ENCODE data around the gene KRT72. TPM values are rescaled to one million over a fixed set of nuclear protein-coding genes. Genes with fewer than 3 reads are reported as not detected.

The KRT72 gene
- total RNA-seq, 2 experiments from 2014 or later, result 2.3 TPM

- H3K4me3 Mint-ChIP-seq, result no peak overlapping the region
- peak overlapping the region; percentile 6 for H3K27ac Mint-ChIP-seq
- no peaks in the 10 kb centered on the region for H3K27me3 Mint-ChIP-seq (ENCODE audit: low read depth)
- peak; percentile 26 for DNase-seq
- CTCF ChIA-PET, result interaction anchor here (1.2 to 1.3 kb wide), 2 partner anchors 29 to 258 kb away, joined by 4 to 5 read pairs; no protein-coding TSS in a partner anchor
- H3K4me1 Mint-ChIP-seq (ENCODE audit: low read depth), result peaks cover 96% of the 10 kb centered on the region
- intact Hi-C loops (cut with micrococcal nuclease), result no loop called here
- H3K36me3 Mint-ChIP-seq (ENCODE audit: low read depth), result no peaks in the 10 kb centered on the region
- no peaks in the 10 kb centered on the region for H3K9me3 Mint-ChIP-seq
Measured at GRCh38 chr12:52612431-52613383, 11.4 kb upstream of the KRT72 start.

GRCh38 chr12:52611080-52611468 lies 9.8 kb upstream of the KRT72 start:
- intact Hi-C loops (cut with micrococcal nuclease), result loop anchor here (2.0 kb wide), 1 partner anchor 80 kb away; no protein-coding TSS in a partner anchor
- H3K9me3 Mint-ChIP-seq, result no peaks in the 10 kb centered on the region
- H3K27ac Mint-ChIP-seq, result peak overlapping the region; percentile 48
- peak; percentile 2 for DNase-seq
- peaks cover 95% of the 10 kb centered on the region for H3K4me1 Mint-ChIP-seq (ENCODE audit: low read depth)
- H3K4me3 Mint-ChIP-seq, result peak overlapping the region; percentile 53
- H3K36me3 Mint-ChIP-seq (ENCODE audit: low read depth), result peaks cover 1% of the 10 kb centered on the region
- no peaks in the 10 kb centered on the region for H3K27me3 Mint-ChIP-seq (ENCODE audit: low read depth)
- CTCF ChIA-PET, result interaction anchor here (1.0 to 1.7 kb wide), 8 partner anchors 8 to 262 kb away, joined by 3 to 8 read pairs (median 4); no protein-coding TSS in a partner anchor

- CTCF ChIA-PET, result interaction anchor here (0.9 to 2.8 kb wide), 4 partner anchors 17 to 271 kb away, joined by 3 to 10 read pairs (median 3); no protein-coding TSS in a partner anchor
- Mint-ChIP-seq H3K4me3 (no peak overlapping the region), H3K27ac (no peak overlapping the region), H3K36me3 (ENCODE audit: low read depth) (peaks cover 1% of the 10 kb centered on the region), H3K27me3 (ENCODE audit: low read depth) (no peaks in the 10 kb centered on the region), H3K4me1 (ENCODE audit: low read depth) (peaks cover 93% of the 10 kb centered on the region), H3K9me3 (no peaks in the 10 kb centered on the region)
- intact Hi-C loops (cut with micrococcal nuclease), result no loop called here
- DNase-seq, result peak; percentile 25
Measured at GRCh38 chr12:52608826-52609630, 7.8 kb upstream of the KRT72 start.

GRCh38 chr12:52608161-52608560 lies 6.9 kb upstream of the KRT72 start:
- Mint-ChIP-seq H3K4me3 (no peak overlapping the region), H3K4me1 (ENCODE audit: low read depth) (peaks cover 93% of the 10 kb centered on the region), H3K36me3 (ENCODE audit: low read depth) (peaks cover 1% of the 10 kb centered on the region), H3K9me3 (no peaks in the 10 kb centered on the region), H3K27me3 (ENCODE audit: low read depth) (no peaks in the 10 kb centered on the region), H3K27ac (no peak overlapping the region)
- intact Hi-C loops (cut with micrococcal nuclease), result no loop called here
- CTCF ChIA-PET, result interaction anchor here (0.9 to 2.8 kb wide), 4 partner anchors 18 to 272 kb away, joined by 3 to 10 read pairs (median 3); no protein-coding TSS in a partner anchor
- DNase-seq, result peak; percentile 3

GRCh38 chr12:52607314-52607713 lies 6.1 kb upstream of the KRT72 start:
- no peak overlapping the region for H3K4me3 Mint-ChIP-seq
- no peaks in the 10 kb centered on the region for H3K9me3 Mint-ChIP-seq
- CTCF ChIA-PET, result no interaction called here
- no peak for DNase-seq
- peaks cover 1% of the 10 kb centered on the region for H3K36me3 Mint-ChIP-seq (ENCODE audit: low read depth)
- H3K4me1 Mint-ChIP-seq (ENCODE audit: low read depth), result peaks cover 93% of the 10 kb centered on the region
- H3K27ac Mint-ChIP-seq, result no peak overlapping the region
- no peaks in the 10 kb centered on the region for H3K27me3 Mint-ChIP-seq (ENCODE audit: low read depth)
- intact Hi-C loops (cut with micrococcal nuclease), result no loop called here

GRCh38 chr12:52606581-52607218 lies 5.4 kb upstream of the KRT72 start:
- Mint-ChIP-seq H3K27ac (no peak overlapping the region), H3K4me1 (ENCODE audit: low read depth) (peaks cover 92% of the 10 kb centered on the region), H3K27me3 (ENCODE audit: low read depth) (no peaks in the 10 kb centered on the region), H3K4me3 (no peak overlapping the region), H3K36me3 (ENCODE audit: low read depth) (peaks cover 1% of the 10 kb centered on the region), H3K9me3 (no peaks in the 10 kb centered on the region)
- CTCF ChIA-PET, result interaction anchor here (0.9 to 1.4 kb wide), 3 partner anchors 11 to 225 kb away, joined by 3 to 6 read pairs (median 4); partner anchors contain the start of gene KRT73
- intact Hi-C loops (cut with micrococcal nuclease), result no loop called here
- peak; percentile 16 for DNase-seq

GRCh38 chr12:52606096-52606495 lies 4.8 kb upstream of the KRT72 start:
- Mint-ChIP-seq H3K36me3 (ENCODE audit: low read depth) (peaks cover 1% of the 10 kb centered on the region), H3K27me3 (ENCODE audit: low read depth) (no peaks in the 10 kb centered on the region), H3K4me1 (ENCODE audit: low read depth) (peaks cover 88% of the 10 kb centered on the region), H3K27ac (no peak overlapping the region), H3K4me3 (no peak overlapping the region), H3K9me3 (no peaks in the 10 kb centered on the region)
- no peak for DNase-seq
- intact Hi-C loops (cut with micrococcal nuclease), result no loop called here
- CTCF ChIA-PET, result interaction anchor here (0.9 to 1.6 kb wide), 4 partner anchors 12 to 226 kb away, joined by 3 to 6 read pairs (median 4); partner anchors contain the start of gene KRT73

GRCh38 chr12:52605542-52605941 lies 4.3 kb upstream of the KRT72 start:
- H3K4me3 Mint-ChIP-seq, result no peak overlapping the region
- DNase-seq, result peak; percentile 28
- H3K36me3 Mint-ChIP-seq (ENCODE audit: low read depth), result peaks cover 1% of the 10 kb centered on the region
- intact Hi-C loops (cut with micrococcal nuclease), result no loop called here
- H3K9me3 Mint-ChIP-seq, result no peaks in the 10 kb centered on the region
- H3K27ac Mint-ChIP-seq, result no peak overlapping the region
- peaks cover 82% of the 10 kb centered on the region for H3K4me1 Mint-ChIP-seq (ENCODE audit: low read depth)
- H3K27me3 Mint-ChIP-seq (ENCODE audit: low read depth), result no peaks in the 10 kb centered on the region
- CTCF ChIA-PET, result interaction anchor here (1.4 to 1.6 kb wide), 2 partner anchors 12 to 23 kb away, joined by 3 to 4 read pairs; partner anchors contain the start of gene KRT73

- Mint-ChIP-seq H3K9me3 (no peaks in the 10 kb centered on the region), H3K4me1 (ENCODE audit: low read depth) (peaks cover 77% of the 10 kb centered on the region), H3K27me3 (ENCODE audit: low read depth) (no peaks in the 10 kb centered on the region), H3K4me3 (peak overlapping the region; percentile 28), H3K36me3 (ENCODE audit: low read depth) (peaks cover 1% of the 10 kb centered on the region), H3K27ac (peak overlapping the region; percentile 46)
- CTCF ChIA-PET, result interaction anchor here (1.6 kb wide), 1 partner anchor 23 kb away, joined by 3 read pairs; no protein-coding TSS in a partner anchor
- intact Hi-C loops (cut with micrococcal nuclease), result no loop called here
- peak; percentile 60 for DNase-seq
Measured at GRCh38 chr12:52604859-52605258, 3.6 kb upstream of the KRT72 start.

GRCh38 chr12:52603314-52603713 lies 2.1 kb upstream of the KRT72 start:
- CTCF ChIA-PET, result no interaction called here

GRCh38 chr12:52602552-52602951 lies 1.3 kb upstream of the KRT72 start:
- no peaks in the 10 kb centered on the region for H3K27me3 Mint-ChIP-seq (ENCODE audit: low read depth)
- peaks cover 1% of the 10 kb centered on the region for H3K36me3 Mint-ChIP-seq (ENCODE audit: low read depth)
- DNase-seq, result peak; percentile 4
- no peaks in the 10 kb centered on the region for H3K9me3 Mint-ChIP-seq
- H3K4me1 Mint-ChIP-seq (ENCODE audit: low read depth), result peaks cover 55% of the 10 kb centered on the region
- H3K4me3 Mint-ChIP-seq, result no peak overlapping the region
- intact Hi-C loops (cut with micrococcal nuclease), result no loop called here
- H3K27ac Mint-ChIP-seq, result no peak overlapping the region
- CTCF ChIA-PET, result interaction anchor here (0.9 to 1.0 kb wide), 2 partner anchors 13 to 14 kb away, joined by 3 to 5 read pairs; no protein-coding TSS in a partner anchor

More at GRCh38 chr12:52603314-52603713, 2.1 kb upstream of the KRT72 start:
- peak; percentile 65 for DNase-seq
- Mint-ChIP-seq H3K4me1 (ENCODE audit: low read depth) (peaks cover 62% of the 10 kb centered on the region), H3K27me3 (ENCODE audit: low read depth) (no peaks in the 10 kb centered on the region), H3K9me3 (no peaks in the 10 kb centered on the region), H3K27ac (peak overlapping the region; percentile 27), H3K4me3 (no peak overlapping the region), H3K36me3 (ENCODE audit: low read depth) (peaks cover 1% of the 10 kb centered on the region)
- intact Hi-C loops (cut with micrococcal nuclease), result no loop called here

Measured in activated naive CD4-positive, alpha-beta T cell treated with anti-CD3 and anti-CD28 coated beads for 36 hours (primary cell).